Measurements from ENCODE around the gene CPHXL.

The CPHXL gene

GRCh38 chr16:75697571-75697970 is 28.7 kb downstream of the CPHXL start:
- no peak for DNase-seq

GRCh38 chr16:75695708-75696107 is 30.6 kb downstream of the CPHXL start:
- DNase-seq: no peak

- DNase-seq: no peak
Observed at GRCh38 chr16:75687361-75687760, 38.9 kb downstream of the CPHXL start.

GRCh38 chr16:75682308-75682707 is 44.0 kb downstream of the CPHXL start:
- DNase-seq: no peak

- DNase-seq: no peak
Observed at GRCh38 chr16:75679366-75679765, 46.9 kb downstream of the CPHXL start.

GRCh38 chr16:75676909-75677308 is 49.4 kb downstream of the CPHXL start, which contains the start of gene CPHXL2:
TSS of gene CPHXL2 (minus strand) at chr16:75677009. CDS start at chr16:75676999, 10 bp downstream.
- no peak for DNase-seq

GRCh38 chr16:75667503-75667902 is 58.8 kb downstream of the CPHXL start:
- DNase-seq: no peak
